NOMO-1 treated with DMSO at 0.1 percent for 48 hours (cell line): ENCODE measurements around the gene RAB33B.
A peak's percentile ranks its signal among the peaks of the same experiment; 100 is the strongest.
"Not testable (repeated sequence)": the region's sequence is repeated elsewhere in the genome, so short reads cannot be mapped to it uniquely, and the experiment has no call there.

Experiments used
- DNase-seq: peaks from one replicate; lab custom pipeline; 2025; ENCODE audit not compliant: unreplicated experiment; lab: John Stamatoyannopoulos, UW

Gene RAB33B

GRCh38 chr4:139461022-139461628 lies 7.2 kb downstream of the RAB33B start:
- no peak for DNase-seq

DNA sequence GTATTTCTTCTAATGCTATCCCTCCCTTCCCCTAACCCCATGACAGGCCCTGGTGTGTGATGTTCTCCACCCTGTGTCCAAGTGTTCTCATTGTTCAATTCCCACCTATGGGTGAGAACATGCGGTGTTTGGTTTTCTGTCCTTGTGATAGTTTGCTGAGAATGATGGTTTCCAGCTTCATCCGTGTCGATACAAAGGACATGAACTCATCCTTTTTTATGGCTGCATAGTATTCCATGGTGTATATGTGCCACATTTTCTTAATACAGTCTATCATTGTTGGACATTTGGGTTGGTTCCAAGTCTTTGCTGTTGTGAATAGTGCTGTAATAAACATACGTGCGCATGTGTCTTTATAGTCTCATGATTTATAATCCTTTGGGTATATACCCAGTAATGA lies 10.6 kb downstream of the RAB33B start:
- not testable (repeated sequence) for DNase-seq

DNA sequence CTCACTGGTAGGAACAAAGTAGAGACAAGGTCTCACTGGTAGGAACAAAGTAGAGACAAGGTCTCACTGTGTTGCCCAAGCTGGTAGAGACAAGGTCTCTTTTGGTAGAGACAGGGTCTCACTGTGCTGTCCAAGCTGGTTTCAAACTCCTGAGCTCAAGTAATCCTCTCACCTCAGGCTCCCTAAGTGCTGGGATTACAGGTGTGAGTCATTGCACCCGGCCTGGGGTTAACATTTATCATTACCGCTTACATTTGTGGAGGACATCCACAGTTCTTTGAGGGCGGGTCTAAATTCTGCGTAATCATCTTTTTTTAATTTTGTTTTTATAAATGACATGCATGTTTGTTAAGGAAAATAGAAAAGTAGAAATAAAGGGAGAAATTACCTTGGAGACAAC lies 12.0 kb downstream of the RAB33B start:
- no peak for DNase-seq

GRCh38 chr4:139468756-139469155 lies 14.8 kb downstream of the RAB33B start:
- not testable (repeated sequence) for DNase-seq

- DNase-seq: no peak
Observed at GRCh38 chr4:139469216-139469615, 15.3 kb downstream of the RAB33B start.

- no peak for DNase-seq
Observed at GRCh38 chr4:139469869-139470268, 15.9 kb downstream of the RAB33B start.

GRCh38 chr4:139470295-139470694 lies 16.4 kb downstream of the RAB33B start:
- no peak for DNase-seq

GRCh38 chr4:139470997-139471665 lies 17.2 kb downstream of the RAB33B start:
- no peak for DNase-seq

DNA sequence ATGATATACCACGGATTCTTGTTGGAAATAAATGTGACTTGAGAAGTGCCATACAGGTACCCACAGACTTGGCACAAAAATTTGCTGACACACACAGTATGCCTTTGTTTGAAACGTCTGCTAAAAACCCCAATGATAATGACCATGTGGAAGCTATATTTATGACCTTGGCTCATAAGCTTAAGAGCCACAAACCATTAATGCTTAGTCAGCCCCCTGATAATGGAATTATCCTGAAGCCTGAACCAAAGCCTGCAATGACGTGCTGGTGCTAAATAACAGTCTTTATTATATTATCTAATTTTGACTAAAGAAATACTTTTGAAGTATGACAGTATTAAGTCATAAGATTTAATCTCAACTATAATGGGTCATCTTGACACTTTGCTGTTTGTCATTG lies 18.9 kb downstream of the RAB33B start:
- DNase-seq: no peak

DNA sequence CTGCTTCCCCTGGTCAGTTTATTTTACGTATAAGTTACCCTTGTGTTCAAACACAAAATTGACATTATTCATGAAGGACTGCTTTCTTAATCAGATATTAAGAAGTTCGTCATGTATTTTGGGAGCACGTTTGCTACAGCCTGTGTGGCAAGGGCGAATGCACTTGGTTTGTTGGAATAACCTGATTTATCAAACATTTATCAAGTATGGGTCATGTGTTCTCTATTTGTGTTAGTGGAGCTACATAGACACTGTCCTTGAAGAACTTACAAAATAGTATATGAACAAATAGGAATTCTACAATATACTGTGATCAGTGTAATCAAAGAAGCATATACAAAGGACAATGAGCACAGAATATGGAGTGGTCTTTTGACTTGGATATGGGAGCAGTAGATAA lies 22.4 kb downstream of the RAB33B start:
- DNase-seq: no peak

DNA sequence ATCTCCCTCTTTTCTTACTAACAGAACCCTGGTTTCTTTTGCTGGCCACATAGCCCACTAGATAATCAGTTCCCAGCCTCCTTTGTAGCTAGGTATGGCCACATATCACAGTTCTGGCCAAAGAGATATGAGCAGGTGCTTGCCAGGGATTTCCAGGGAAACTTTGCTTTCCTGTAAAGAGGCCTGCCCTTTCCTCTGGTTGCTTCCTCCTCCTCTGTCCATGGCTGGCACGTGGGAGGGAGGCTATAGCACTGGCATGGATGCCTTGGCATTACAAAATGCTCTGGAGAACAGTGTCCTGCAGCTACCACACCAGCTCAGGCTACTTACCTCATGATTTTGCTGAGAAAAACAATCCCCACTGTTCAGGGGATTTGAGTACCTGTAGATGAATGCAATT lies 27.5 kb downstream of the RAB33B start:
- no peak for DNase-seq

DNA sequence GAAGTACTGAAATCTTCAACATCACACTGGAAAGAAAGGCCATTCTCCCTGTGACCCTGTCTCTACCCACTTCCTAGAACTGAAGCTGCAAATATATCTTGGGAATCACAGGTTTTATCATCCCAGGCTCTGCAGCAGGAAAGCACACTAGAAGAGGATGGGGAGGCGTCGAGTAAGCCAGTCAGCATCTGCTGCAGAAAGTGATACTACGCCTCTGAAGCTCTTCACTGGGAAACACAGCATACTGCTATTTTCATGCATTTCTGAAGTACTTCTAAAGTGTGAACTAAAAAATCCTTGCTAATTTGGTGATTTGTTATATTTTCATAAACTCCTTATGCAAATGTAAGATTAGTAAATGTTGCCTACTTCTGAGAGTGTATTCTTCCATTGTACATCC lies 29.1 kb downstream of the RAB33B start:
- DNase-seq: no peak

- DNase-seq: peak; percentile 91
Observed at GRCh38 chr4:139484783-139485311, 30.9 kb downstream of the RAB33B start.

GRCh38 chr4:139488442-139488841 lies 34.5 kb downstream of the RAB33B start:
- DNase-seq: no peak

DNA sequence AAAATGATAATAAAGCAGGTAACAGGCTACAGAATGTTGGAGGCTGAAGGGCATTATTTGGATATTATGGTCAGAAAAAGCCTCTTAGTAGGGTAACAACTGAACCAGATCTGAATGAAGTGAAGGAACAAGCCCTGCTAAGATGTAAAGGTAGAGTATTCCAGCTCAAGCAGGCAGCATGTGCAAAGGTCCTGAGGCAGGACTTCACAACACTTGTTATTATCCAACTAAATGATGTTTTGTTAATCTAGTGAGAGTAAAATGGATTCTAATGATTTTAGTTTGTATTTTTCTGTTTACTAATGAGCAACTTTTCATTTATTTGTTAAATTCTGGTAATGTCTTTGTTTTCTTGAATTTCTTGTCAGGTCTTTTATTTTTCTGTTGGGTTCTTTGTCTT lies 35.7 kb downstream of the RAB33B start:
- DNase-seq: no peak

- no peak for DNase-seq
Observed at GRCh38 chr4:139492429-139492828, 38.5 kb downstream of the RAB33B start.

DNA sequence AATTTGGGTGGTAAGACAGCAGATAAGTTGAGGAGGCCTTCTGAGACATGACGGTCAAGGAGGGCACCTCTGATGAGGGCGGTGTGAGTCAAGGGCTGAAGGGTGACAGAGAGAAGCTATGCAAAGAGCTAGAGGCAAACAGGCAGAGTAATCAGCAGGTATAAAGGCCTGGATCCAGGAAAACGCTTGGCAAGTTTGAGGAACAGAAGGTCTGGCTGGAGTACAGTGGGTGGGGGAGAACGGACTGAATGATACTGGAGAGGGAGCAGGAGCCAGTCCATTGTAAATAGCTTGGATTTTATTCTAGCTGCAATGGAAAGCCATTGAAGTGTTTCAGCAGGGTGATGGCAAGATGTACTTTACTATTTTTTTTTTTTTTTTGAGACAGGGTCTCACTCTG lies 39.3 kb downstream of the RAB33B start:
- no peak for DNase-seq

DNA sequence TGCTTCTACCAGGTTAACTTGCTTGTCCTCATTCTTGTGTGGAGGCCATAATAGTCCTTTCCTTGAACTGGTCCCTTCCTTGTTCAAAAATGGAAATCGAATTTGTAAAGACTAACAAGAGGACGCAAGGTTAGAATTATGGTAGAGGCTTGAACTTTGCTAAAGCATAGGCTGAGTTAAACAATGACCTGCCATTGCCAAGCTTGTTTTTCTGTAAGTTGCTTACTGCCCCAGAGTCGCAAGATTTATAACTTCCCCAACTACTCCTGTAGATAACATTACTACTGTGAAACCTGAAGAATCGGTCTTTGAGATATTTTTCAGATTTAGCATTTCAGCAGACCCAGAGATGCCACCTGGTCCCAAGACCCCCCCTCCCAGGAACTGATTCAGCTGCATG lies 45.3 kb downstream of the RAB33B start:
- no peak for DNase-seq

DNA sequence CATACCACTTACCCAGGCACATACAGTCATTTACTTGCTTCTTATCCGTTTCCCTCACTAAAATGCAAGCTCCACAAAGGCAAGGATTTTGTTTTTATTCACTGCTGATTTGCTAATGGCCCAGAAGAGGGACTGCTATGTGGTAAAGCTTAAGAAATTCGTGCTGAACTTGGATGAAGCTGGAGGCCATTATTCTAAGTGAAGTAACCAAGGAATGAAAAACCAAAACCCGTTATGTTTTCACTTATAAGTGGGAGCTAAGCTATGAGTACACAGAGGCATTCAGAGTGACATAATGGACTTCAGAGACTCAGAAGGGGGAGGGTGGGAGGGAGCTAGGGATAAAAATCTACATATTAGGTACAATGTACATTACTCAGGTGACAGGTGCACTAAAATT lies 47.2 kb downstream of the RAB33B start:
- DNase-seq: no peak

GRCh38 chr4:139501527-139501926 lies 47.6 kb downstream of the RAB33B start:
- DNase-seq: no peak

- DNase-seq: no peak
Observed at GRCh38 chr4:139501927-139502899, 48.3 kb downstream of the RAB33B start.
